GM18517 (cell line): ENCODE data around the gene HS2ST1.

Source experiments
- ATAC-seq: cut with Tn5 transposase; IDR thresholded peaks from one replicate; pipeline ENCODE4 v1.9.1; 2021; ENCODE audit warnings: mild to moderate bottlenecking, moderate library complexity; ENCODE audit not compliant: unreplicated experiment

The HS2ST1 gene

GRCh38 chr1:87132284-87132870 lies 217.9 kb downstream of the HS2ST1 start:
- ATAC-seq = no peak

GRCh38 chr1:87134061-87134460 lies 219.6 kb downstream of the HS2ST1 start:
- no peak for ATAC-seq

- no peak for ATAC-seq
Measured at GRCh38 chr1:87134625-87135328, 220.3 kb downstream of the HS2ST1 start.

GRCh38 chr1:87135329-87135712 lies 220.9 kb downstream of the HS2ST1 start:
- ATAC-seq = no peak

GRCh38 chr1:87136607-87137341 lies 222.3 kb downstream of the HS2ST1 start:
- ATAC-seq = no peak

- ATAC-seq = no peak
Measured at GRCh38 chr1:87137342-87137739, 222.9 kb downstream of the HS2ST1 start.

- no peak for ATAC-seq
Measured at GRCh38 chr1:87140831-87141540, 226.6 kb downstream of the HS2ST1 start.

GRCh38 chr1:87141556-87141955 lies 227.1 kb downstream of the HS2ST1 start:
- no peak for ATAC-seq

GRCh38 chr1:87143413-87144135 lies 229.1 kb downstream of the HS2ST1 start:
- ATAC-seq = no peak

- ATAC-seq = no peak
Measured at GRCh38 chr1:87144316-87144895, 230.0 kb downstream of the HS2ST1 start.

GRCh38 chr1:87144981-87145380 lies 230.5 kb downstream of the HS2ST1 start:
- ATAC-seq = no peak

GRCh38 chr1:87146538-87146937 lies 232.1 kb downstream of the HS2ST1 start:
- ATAC-seq = no peak

GRCh38 chr1:87146986-87147385 lies 232.6 kb downstream of the HS2ST1 start:
- ATAC-seq = no peak

- ATAC-seq = no peak
Measured at GRCh38 chr1:87147851-87148250, 233.4 kb downstream of the HS2ST1 start.

- ATAC-seq = no peak
Measured at GRCh38 chr1:87148661-87149060, 234.2 kb downstream of the HS2ST1 start.

GRCh38 chr1:87149241-87150041 lies 235.0 kb downstream of the HS2ST1 start:
- ATAC-seq = no peak

- no peak for ATAC-seq
Measured at GRCh38 chr1:87150143-87150542, 235.7 kb downstream of the HS2ST1 start.

- ATAC-seq = peak; percentile 65
Measured at GRCh38 chr1:87151500-87152421, 237.3 kb downstream of the HS2ST1 start.

GRCh38 chr1:87154384-87154783 lies 239.9 kb downstream of the HS2ST1 start:
- no peak for ATAC-seq
